NK-92 treated with Interleukin-12 subunit alpha and Interleukin-12 subunit beta, amount 100 ng/mL, for 24 hours (cell line): ENCODE results near the gene ZNF653.
A peak's percentile ranks its signal among the peaks of the same experiment; 100 is the strongest.

Source experiments
- DNase-seq: peaks from one replicate; lab custom pipeline; 2025; lab: John Stamatoyannopoulos, UW

The ZNF653 gene, protein sequence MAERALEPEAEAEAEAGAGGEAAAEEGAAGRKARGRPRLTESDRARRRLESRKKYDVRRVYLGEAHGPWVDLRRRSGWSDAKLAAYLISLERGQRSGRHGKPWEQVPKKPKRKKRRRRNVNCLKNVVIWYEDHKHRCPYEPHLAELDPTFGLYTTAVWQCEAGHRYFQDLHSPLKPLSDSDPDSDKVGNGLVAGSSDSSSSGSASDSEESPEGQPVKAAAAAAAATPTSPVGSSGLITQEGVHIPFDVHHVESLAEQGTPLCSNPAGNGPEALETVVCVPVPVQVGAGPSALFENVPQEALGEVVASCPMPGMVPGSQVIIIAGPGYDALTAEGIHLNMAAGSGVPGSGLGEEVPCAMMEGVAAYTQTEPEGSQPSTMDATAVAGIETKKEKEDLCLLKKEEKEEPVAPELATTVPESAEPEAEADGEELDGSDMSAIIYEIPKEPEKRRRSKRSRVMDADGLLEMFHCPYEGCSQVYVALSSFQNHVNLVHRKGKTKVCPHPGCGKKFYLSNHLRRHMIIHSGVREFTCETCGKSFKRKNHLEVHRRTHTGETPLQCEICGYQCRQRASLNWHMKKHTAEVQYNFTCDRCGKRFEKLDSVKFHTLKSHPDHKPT

GRCh38 chr19:11505504-11506100, at the start of gene ZNF653:
Gene ZNF653, minus strand, starts transcription at chr19:11505839. Its CDS starts 53 bp downstream, at chr19:11505786.
- DNase-seq = peak; percentile 92

DNA sequence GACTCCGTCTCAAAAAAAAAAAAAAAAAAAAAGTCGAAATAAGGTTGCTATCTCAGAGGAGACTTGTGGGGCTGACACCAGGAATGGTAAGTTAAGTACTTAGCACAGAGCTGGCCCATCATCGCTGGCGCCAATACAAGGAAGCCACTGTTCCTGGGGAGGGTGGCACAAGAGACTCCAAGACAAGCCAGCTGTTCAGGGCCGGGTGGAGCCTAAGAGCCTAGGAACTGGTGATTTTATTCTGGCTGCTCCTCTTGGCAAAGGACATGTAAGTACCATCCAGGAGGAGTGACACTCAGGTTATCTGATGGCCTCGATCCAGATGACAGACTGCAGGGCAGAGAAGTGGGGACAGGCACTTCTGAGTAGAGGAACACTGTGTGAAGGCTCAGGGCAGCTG, 49.6 kb upstream of the ZNF653 start:
- DNase-seq = no peak

GRCh38 chr19:11554160-11554559, 48.5 kb upstream of the ZNF653 start:
- no peak for DNase-seq

GRCh38 chr19:11552666-11553372, 47.2 kb upstream of the ZNF653 start:
- no peak for DNase-seq

GRCh38 chr19:11551603-11552235, 46.1 kb upstream of the ZNF653 start:
- DNase-seq = no peak

GRCh38 chr19:11550265-11550664, 44.6 kb upstream of the ZNF653 start:
- DNase-seq = no peak

DNA sequence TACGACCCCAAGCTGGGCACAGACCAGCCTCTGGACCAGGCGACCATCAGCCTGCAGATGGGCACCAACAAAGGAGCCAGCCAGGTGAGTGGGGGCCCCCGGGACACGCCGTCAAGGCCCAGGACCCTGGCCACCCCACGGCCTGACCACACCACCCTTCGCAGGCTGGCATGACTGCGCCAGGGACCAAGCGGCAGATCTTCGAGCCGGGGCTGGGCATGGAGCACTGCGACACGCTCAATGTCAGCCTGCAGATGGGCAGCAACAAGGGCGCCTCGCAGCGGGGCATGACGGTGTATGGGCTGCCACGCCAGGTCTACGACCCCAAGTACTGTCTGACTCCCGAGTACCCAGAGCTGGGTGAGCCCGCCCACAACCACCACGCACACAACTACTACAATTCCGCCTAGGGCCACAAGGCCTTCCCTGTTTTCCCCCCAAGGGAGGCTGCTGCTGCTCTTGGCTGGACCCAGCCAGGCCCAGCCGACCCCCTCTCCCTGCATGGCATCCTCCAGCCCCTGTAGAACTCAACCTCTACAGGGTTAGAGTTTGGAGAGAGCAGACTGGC, 43.8 kb upstream of the ZNF653 start:
- DNase-seq = no peak

DNA sequence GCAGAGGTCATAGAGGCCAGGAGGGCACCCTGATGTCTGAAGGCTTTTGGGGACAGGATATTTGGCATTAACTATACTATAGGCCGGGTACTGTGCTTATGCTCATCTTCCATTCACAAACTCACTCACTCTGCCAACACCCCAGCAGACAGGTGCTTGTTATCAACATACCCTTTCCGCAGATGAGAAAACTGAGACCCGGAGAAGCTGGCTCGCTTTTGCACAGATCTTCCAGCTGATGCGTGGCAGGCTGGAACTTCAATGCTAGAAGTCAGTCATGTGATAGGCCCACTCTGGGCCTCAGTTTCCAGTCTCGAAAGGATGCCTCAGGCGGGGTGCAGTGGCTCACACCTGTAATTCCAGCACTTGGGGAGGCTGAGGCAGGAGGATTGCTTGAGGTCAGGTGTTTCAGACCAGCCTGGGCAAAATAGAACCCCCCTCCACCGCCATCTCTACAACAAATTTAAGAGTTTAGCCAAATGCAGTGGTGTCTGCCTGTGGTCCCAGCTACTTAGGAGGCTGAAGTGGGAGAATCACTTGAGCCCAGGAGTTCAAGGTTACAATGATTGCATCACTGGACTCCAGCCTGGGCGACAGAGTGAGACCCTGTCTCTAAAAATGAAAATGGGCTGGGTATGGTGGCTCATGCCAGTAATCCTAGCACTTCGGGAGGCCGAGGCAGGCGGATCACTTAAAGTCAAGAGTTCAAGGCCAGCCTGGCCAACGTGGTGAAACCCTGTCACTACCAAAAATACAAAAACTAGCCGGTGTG, 42.5 kb upstream of the ZNF653 start:
- no peak for DNase-seq

DNA sequence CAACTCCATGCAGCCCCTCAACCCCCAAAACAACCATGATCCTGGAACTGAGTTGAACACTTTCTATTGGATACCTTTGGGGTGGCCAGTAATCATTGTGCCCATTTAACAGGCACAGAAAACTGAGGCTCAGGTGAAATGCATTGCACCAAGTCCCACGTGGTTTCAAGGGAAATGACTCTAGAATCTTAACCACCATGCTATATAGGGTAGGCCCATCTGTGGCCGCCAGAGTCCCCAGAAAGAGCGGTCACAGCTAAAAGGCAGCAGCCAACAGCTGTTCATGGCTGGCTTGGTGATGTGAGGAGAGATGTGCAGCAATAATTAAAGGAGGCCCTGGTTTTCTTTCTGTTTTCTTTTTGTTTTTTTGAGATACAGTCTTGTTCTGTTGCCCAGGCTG, 35.6 kb upstream of the ZNF653 start:
- DNase-seq = no peak

DNA sequence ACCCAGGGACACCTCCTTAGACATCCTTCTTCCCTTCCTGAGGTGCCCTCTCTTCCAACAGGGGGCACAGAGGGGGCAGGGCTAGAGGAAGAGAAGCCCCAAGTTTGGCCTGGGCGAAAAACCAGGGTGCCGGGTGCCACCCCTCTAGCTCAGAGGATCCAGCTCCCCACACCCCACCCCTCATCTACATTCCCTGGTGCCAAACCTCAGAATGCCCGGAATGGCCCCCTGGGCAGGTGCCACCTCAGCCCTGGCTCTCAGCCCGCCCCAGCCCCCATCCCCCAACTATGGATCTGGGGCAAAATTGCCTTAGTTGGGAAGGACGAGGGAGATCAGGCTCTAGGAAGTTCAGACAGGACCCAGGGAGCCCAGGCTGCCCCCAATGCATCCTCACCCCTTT, 35.0 kb upstream of the ZNF653 start:
- DNase-seq = no peak

GRCh38 chr19:11539495-11540365, 34.1 kb upstream of the ZNF653 start:
- no peak for DNase-seq

- DNase-seq = no peak
These were observed 32.8 kb upstream of the ZNF653 start, which contains the start of gene CNN1 for GRCh38 chr19:11538232-11539036. Gene CNN1, plus strand, starts transcription at chr19:11538851. Its CDS starts 77 bp downstream, at chr19:11538928.

- DNase-seq = peak; percentile 85
These were observed 30.4 kb upstream of the ZNF653 start for GRCh38 chr19:11535792-11536595.

DNA sequence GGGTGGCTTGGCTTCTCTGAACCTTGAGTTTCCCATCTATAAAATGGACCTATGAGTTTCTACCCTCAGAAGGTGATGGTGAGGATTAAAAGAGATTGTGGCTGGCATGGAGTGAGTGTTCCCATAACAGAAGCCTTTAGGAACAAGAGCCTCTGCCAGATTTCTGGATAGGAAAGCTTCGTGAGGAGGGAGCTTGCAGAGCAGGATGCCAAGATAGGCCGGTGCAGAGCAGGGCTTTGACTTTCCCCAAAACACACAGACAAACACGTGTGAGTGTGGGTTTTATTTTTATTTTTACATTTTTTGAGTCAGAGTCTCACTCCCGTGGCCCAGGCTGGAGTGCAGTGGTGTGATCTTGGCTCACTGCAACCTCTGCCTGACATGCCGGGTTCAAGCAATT, 29.3 kb upstream of the ZNF653 start:
- DNase-seq = no peak

GRCh38 chr19:11534538-11534937, 28.9 kb upstream of the ZNF653 start:
- no peak for DNase-seq

GRCh38 chr19:11530432-11530831, 24.8 kb upstream of the ZNF653 start:
- DNase-seq = no peak

- peak; percentile 92 for DNase-seq
These were observed 23.1 kb upstream of the ZNF653 start, which contains the start of gene ECSIT for GRCh38 chr19:11528551-11529341. Gene ECSIT, minus strand, starts transcription at chr19:11529134. Its CDS starts 9,964 bp downstream, at chr19:11519170.
